Fibroblast of peridontal ligament (primary cell): ENCODE results near the gene ZNF500.
"Not testable (repeated sequence)": the region's sequence is repeated elsewhere in the genome, so short reads cannot be mapped to it uniquely, and the experiment has no call there.

ENCODE experiments used
- DNase-seq: peaks from one replicate; pipeline ENCODE4 v3.0.0-alpha.2; 2010; ENCODE audit errors: extremely low read depth

Gene ZNF500

DNA sequence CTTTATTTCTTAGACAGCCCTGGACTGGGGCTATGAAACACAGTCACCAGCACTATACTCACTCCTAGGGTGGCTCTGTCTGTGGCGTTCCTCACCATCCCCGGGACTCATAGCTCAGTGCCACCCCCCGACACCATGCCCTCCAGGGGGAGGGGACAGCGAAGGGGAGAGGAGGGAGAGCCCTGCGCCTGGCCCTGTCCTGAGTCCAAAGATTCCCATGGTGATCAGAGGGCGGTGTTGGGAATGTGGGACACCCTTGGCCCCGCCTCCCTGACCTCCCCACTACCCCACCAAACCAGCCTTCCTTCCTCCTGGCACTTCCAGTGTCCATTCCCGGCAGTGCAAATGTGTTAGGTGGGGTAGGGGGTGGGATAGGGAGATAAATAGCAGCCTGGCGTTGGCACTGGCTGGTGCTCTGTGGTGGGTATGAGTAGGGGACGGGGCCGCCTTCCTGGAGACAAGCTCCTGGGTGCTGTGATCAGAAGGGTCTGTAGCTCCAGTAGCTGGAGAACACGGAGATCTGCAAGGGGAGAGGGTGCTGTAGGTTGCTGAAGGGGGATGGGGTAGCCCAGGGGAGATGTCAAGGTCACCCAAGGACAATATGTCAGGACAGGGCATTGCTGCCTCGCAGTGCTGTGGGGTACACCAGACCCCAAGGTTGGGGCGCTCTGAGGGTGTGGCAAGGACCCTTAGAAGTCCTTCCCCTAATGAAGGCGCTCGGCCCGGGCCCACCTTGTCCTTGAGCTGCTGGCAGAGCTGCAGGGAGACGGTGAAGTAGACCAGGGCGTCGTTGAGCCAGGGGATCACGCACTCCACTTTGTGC lies 30.2 kb upstream of the ZNF500 start:
- DNase-seq: no peak

DNA sequence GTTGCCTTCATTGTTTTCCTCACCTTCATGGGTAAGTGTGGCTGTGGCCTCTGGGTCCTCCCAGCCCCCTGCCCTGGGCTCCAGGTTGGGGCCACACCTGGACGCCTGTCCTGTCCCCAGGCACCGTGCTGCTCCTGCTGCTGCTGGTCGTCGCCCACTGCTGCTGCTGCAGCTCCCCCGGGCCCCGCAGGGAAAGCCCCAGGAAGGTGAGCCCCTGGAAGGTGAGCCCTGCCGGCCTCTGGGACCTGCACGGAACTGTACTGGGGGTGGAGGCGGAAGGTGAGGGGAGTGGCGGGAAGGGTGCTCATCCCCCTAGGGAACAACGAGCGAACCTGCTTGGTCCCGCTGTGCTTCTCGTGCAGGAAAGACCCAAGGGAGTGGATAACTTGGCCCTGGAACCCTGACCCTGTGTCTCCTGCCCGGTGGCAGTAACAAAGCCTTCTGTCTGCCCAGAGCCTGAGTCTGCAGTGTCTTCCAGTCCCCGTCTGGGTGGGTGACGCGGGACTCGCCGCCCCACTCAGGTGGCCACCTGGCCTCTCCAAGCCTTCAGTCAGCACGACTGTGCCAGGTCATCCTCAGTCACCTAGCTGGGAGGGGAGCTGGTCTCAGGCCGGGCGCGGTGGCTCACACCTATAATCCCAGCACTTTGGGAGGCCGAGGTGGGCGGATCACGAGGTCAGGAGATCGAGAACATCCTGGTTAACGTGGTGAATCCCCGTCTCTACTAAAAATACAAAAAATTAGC lies 29.0 kb upstream of the ZNF500 start:
- DNase-seq: no peak

DNA sequence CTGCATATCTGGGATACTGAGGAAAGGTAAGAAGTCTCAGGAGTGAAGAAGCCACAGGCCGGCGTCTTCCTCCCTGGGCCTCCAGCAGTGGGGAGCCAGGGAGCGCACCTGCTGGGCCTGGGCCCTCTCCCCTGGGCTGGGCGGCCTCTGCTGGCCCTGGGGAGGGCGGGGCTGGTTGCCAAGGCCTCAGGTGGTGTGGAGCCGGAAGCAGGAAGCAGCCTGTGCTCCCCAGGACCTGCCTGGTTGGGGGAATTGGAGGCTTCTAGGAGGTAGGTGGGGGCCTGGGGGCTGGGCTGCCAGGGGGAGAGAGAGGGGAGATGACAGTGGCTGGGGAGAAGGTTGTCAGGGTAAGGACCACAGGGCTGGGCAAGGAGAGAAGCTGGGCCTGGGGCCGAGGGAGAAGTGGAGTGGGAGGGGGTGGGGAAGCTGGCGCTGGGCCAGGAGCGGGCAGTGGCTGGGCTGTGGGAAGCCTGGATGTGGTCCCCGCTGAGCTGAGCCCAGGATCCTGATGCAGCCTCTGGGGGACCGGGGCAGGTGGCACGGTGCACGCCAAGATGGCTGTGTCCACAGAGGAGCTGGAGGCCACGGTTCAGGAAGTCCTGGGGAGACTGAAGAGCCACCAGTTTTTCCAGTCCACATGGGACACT lies 28.3 kb upstream of the ZNF500 start, which contains the start of gene SMIM22:
SMIM22 (plus strand) TSS at position 189 of the 647 bp plus-strand sequence; CDS start at position 555, 366 bp downstream.
- no peak for DNase-seq

DNA sequence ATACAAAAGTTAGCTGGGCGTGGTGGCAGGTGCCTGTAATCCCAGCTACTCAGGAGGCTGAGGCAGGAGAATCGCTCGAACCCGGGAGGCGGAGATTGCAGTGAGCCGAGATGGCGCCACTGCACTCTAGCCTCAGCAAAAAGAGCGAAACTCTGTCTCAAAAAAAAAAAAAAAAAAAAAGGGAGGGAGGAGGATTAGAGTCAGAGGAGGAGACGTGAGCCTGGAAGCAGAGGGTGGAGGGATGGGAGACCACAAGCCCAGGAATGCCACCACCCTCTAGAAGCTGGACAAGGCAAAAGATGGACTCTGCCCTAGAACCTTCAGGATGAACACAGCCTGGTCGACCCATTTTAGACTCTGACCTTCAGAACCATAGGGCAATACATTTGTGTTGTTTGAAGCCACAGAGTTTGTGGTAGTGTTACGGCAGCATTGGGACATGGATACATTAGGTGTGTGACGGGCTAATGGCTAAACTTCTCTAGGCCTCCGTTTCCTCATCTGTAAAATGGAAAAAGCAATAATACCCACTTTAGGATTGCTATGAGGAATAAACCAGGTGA lies 26.1 kb upstream of the ZNF500 start:
- no peak for DNase-seq

DNA sequence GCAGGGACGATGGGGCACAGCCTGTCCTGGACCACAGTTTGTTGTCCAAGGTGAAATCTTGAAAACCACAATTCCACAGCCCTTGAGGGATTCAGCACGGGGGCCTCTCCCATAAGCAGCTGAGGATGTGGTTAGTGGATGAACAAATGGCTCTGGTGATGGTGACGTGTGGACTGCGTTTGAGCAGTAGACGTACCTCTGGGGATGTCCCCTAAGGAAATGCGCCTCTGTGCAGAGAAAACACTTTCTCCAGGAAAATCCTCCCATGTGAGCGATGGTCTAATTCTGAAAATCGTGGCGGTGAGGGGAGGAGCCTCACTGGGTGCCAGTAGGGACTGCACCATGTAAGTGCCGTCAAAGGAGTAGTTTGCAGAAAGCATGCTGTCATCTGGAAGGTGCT lies 23.9 kb upstream of the ZNF500 start:
- DNase-seq: no peak

DNA sequence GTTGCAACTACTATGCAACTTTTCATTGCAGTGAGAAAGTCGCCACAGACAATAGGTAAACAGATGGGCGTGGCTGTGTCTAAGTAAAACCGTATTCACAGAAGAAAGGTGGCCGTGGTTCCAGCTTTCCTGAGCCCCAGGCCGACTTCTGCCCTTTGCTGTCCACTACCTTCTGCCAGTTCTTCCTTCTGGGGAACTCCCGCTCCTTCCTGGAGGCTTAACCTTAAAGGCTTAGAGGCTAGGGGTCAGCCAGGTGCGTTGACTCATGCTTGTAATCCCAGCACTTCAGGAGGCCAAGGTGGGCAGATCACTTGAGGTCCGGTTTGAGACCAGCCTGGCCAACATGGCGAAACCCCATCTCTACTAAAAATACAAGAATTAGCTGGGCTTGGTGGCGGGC lies 23.3 kb upstream of the ZNF500 start:
- DNase-seq: no peak

DNA sequence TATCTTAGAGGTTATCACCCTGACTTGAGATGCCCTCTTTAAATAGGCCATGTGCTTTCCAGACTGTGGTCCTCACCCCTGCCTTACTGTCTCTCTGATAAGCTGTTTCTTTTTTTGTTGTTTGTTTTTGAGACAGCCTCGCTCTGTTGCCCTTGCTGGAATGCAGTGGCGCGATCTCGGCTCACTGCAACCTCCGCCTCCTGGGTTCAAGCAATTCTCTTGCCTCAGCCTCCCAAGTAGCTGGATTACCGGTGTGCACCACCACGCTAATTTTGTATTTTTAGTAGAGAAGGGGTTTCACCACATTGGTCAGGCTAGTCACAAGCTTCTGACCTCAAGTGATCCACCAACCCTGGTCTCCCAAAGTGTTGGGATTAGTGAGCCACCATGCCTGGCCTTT lies 21.9 kb upstream of the ZNF500 start:
- DNase-seq: no peak

DNA sequence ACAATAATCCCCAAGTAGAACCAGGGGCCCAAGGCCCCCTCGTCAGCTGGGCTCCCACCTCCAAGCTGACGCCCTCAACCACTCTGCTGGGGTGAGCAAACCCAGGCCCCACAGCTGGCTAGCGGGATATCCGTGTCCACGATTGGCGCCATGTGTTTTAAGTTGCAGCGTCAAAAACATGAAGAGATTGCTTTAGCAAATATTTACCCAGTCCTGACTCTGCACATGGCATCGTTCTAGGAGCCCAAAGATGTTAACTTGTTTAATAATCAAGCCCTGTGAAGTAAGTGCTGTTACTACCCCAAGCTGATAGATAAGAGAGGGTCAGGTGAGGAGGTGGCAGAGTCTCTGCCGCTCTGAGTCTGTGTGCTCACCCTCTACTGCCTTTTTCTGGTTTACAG lies 21.5 kb upstream of the ZNF500 start:
- DNase-seq: no peak

DNA sequence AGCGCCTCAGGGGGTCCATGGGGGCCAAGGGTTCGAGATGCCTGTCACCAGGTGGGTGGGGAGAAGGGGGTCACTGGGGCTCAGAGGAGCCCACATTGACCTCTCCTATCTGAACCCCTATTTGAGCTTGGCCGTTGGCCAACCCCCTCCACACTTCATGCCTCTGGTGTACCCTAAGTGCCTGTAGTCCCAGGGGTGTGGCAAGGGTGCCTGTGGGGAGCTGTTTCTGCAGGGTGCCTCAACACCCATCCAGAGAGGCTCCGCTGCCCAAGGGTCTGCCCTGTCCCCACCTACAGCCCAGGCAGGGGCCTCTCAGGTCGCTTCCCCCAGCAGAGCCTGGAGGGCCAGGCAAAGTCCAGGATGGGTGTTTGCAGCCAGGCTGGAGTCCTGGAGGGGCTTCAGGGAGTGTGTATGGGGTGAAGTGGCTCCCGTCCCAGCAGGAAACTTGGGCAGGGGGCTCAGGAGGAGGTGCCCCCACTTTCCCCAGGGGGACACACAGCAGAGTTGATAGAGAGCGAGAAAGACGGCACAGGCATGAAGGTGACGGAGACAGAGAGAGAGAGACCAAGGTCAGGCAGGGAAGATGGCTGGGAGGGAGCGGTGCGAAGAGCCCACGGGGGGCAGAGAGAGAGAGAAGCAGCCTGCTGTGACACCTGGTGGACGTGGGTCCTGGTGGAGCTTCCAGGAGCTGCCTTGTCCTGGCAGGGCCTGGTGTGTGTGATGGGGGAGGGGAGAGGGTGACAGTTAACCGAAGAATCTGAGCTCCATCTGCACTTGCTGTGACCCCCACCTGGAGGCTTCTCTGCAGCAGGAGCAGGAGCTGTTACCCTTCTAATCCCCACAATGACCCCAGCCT lies 20.9 kb upstream of the ZNF500 start, which contains the start of gene SEPTIN12:
SEPTIN12 (minus strand) TSS at position 719 of the 856 bp plus-strand sequence; CDS start at position 19, 700 bp downstream.
- no peak for DNase-seq

DNA sequence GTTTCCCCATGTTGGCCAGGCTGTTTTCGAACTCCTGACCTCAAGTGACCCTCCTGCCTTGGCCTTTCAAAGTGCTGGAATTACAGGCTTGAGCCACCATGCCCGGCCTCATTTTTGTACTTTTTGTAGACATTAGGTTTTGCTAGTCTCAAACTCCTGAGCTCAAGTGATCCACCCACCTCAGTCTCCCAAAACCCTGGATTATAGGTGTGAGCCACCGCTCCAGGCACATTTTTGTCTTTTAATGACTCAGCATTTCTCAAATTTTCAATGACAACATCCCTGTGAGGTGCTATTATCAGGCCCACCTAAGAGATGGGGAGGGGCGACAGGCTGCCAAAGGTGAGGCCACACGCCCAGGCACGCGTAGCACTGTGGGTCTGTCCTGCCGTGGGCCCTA lies 20.1 kb upstream of the ZNF500 start:
- no peak for DNase-seq

DNA sequence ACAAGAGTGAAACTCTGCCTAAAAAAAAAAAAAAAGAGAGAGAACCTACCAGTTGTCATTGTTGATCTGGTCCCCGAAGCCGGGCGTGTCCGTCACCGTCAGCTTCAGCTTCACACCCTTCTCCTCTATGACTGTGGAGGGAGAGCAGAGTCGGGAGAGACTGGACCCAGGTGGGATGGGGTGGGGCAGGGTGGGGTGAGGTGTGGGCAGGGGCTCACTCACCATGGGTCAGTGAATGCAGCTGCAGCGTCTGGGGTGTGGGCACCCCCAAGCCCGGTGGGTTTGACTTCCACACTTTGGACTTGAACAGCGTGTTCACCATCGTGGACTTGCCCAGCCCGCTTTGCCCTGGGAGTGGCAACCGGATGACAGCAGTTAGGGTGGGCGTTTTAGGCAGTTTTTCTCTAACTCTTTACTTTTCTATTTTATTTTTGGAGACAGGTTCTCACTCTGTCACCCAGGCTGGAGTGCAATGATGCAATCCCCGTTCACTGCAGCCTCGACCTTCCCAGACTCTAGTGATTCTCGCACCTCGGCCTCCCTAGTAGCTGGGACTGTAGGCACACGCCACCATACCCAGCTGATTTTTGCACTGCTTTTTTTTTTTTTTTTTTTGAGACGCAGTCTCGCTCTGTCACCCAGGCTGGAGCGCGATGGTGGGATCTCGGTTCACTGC lies 18.9 kb upstream of the ZNF500 start:
- no peak for DNase-seq

DNA sequence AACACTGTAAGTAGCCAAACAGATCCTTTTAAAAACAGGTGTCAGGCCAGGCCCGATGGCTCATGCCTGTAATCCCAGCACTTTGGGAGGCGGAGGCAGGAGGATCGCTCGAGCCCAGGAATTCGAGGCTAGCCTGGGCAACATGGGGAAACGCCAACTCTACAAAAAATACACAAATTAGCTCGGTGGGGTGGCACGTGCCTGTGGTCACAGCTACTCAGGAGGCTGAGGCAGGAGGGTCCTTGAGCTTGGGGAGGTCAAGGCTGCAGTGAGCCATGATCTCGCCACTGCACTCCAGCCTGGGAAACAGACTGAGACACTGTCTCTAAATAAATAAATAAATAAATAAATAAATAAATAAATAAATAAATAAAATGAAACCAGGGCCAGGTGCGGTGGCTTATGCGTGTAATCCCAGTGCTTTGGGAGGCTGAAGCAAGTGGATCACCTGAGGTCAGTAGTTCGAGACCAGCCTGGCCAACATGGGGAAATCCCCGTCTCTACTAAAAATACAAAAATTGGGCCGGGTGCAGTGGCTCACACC lies 17.6 kb upstream of the ZNF500 start:
- DNase-seq: not testable (repeated sequence)

DNA sequence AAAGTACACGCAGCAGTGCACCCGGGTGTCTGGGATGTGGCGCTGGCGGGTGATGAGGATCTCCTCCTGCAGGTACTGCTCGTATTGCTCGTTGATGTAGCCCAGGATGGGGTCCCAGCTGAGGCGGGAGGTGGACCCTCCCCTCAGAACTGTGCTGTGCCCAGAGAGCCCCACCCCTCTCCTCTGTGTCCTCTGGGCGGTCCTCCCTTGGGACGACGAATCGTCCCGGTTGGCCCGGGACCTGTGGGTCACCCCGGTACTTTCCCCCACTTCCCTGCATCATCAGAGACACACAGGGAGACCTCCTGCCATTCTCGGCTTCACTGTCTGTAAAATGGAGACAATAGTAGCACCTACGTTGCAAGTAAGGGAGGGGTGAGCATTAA lies 17.0 kb upstream of the ZNF500 start:
- DNase-seq: no peak

DNA sequence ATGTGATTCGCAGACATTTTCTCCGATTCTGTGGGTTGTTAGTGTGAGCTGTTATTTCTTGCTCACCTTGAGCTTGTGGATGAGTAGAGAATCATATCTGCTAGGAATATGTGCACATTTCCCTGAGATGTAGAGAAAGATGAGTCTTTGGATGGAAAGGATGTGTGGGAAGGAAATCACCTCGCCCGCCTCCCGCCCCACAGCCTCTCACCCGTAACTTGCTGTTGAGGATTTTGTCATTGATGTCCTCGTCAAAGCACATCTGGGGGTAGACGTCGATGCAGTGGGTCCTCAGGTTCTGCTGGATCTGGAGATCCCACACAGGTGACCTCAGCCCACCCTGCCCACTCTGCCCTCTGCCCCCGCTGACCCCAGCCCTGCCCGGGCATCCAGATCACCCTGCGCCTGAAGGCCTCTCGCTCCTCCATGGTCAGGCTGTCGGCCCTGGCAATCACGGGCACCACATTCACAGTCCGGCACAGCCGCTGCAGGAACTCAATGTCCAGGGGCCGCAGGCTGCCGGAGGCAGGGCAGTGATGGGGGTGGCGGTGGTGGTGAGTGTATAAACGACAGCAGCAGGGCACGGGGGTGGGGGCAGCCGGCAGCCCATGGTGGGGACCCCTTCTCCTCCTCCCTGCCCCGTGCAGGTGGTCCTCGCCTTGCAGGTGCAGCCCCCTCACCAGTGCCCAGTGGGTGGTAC lies 16.4 kb upstream of the ZNF500 start:
- no peak for DNase-seq

DNA sequence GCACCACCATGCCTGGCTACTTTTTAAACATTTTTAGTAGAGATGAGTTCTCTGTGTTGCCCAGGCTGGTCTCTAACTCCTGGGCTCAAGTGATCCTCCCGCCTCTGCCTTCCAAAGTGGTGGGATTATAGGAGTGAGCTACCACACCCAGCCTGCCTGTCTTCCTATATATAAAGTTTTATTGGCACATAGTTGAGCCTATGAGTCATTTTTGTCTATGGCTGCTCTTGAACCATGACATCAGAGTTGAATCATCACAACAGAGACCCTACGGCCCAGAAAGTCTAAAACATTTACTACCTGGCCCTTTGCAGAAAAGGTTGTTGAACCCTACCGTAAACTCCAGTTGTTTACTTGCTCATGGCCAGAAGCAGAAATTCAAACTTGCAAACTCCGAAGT lies 13.3 kb upstream of the ZNF500 start:
- DNase-seq: no peak

DNA sequence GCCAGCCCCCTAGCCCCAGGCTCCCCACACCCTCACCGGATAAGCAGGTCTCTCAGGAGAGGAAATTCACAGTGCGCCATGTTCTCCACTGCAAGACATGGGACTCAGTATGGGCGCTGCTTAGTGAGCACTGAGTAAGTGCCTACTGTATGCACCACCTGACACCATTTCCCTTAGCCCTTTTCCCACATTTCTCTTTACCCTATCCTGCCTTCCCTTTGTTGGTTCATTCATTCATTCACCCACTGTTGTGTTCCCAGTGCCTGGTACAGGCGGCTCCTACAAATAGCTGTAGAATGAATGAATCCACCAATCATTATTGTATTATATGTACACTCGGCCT lies 11.1 kb upstream of the ZNF500 start:
- no peak for DNase-seq

DNA sequence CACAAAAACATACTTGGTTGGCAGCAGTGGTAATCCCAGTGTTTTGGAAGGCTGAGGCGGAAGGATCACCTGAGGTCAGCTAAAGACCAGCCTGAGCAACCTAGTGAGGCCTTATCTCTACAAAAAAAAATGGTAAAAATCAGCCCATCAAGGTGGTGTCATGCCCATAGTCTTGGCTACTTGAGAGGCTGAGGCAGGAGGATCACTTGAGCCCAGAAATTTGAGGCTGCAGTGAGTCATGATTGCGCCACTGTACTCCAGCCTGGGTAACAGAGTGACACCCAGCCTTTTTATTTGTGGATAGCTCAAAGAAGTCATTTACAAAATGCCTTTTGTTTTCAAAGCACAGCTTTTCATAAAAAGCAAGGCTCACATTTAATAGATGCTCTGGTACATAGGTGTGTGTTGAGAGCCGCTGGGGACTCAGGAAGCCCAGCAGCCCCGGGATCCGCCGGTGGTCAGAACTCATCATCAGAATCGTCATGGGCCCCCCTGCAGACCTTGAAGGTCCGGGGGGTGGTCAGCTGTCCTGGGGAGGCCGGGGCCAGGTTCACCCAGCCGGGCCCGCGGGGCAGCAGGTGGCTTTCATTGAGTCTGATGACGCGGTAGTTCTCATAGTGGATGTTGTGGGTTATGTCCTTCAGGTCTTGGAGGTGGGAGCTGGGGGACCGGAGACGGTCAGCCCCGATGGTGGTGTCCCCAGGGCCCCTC lies 10.5 kb upstream of the ZNF500 start:
- no peak for DNase-seq

DNA sequence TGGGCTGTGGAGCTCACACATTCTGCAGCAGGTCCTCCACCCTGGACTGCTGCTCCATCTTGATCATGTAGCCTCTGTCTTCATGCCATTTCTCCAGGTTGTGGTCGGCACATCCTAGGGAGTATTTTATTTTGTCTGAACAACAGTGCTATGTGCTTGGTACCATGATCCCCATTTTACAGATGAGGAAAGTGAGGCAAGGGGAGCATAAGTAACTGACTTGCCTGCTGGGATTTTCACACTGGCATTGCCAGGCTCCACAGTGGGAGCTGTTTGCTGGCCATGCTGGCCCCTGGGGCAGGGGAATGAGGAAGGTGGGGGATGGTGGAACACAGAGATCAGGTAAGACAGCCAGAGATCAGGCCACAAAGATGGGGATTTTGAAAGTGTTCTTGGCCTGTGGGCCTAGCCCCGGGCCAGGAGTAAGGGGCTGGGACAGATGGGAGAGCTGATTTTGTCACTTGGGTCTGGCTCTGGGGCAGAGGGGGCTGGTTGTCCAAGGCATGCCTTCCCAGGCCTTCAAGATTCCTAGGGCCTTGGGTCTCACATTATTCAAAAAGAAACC lies 9.3 kb upstream of the ZNF500 start:
- DNase-seq: no peak

DNA sequence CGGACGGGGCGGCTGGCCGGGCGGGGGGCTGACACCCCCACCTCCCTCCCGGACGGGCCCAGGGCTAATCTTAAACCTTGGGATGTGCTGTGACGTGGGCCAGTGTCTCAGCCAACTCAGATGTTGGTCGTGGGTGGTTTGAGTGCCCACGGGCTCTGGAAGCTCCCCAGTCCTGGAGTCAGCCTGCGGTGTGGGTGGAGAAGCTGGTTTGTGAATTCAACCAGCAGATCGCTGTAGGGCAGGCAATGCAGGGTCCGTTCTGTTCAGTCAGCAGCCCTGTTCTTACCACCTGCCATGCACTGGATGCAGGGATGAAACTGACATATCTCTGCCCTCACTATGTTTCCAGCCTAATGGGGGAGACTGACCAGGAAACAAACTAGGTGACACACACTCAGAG lies 8.0 kb upstream of the ZNF500 start:
- DNase-seq: no peak
